ENCODE results near the gene SCAMP2.

- TF ChIP-seq CTCF (IDR thresholded peaks at IDR 0.05) (no peak), POLR2A (IDR thresholded peaks at IDR 0.05) (no peak)
Observed at GRCh38 chr15:74823324-74823723, 49.8 kb downstream of the SCAMP2 start.
